GM19324 (cell line): ENCODE results near the gene SOCS4.
A peak's percentile ranks its signal among the peaks of the same experiment; 100 is the strongest.
"Not testable (repeated sequence)": the region's sequence is repeated elsewhere in the genome, so short reads cannot be mapped to it uniquely, and the experiment has no call there.

Experiments
- ATAC-seq: cut with Tn5 transposase; IDR thresholded peaks from one replicate; pipeline ENCODE4 v1.9.1; 2021; ENCODE audit warnings: mild to moderate bottlenecking, moderate library complexity; ENCODE audit not compliant: unreplicated experiment, low FRiP score

SOCS4 gene

GRCh38 chr14:55026793-55027561, at the start of gene SOCS4, which contains the start of gene WDHD1:
Gene SOCS4, plus strand, starts transcription at chr14:55027236. Its CDS starts 15,806 bp downstream, at chr14:55043042.
Gene WDHD1, minus strand, starts transcription at chr14:55027099. Its CDS starts 312 bp downstream, at chr14:55026787.
- peak; percentile 95 for ATAC-seq

- ATAC-seq: no peak
Measured at GRCh38 chr14:54979039-54979438, 48.0 kb upstream of the SOCS4 start.

- no peak for ATAC-seq
Measured at GRCh38 chr14:54981698-54982097, 45.3 kb upstream of the SOCS4 start.

- ATAC-seq: no peak
Measured at GRCh38 chr14:54985156-54985555, 41.9 kb upstream of the SOCS4 start.

- no peak for ATAC-seq
Measured at GRCh38 chr14:55000381-55000780, 26.7 kb upstream of the SOCS4 start.

- ATAC-seq: no peak
Measured at GRCh38 chr14:55005071-55005470, 22.0 kb upstream of the SOCS4 start.

GRCh38 chr14:55015006-55015405, 12.0 kb upstream of the SOCS4 start:
- no peak for ATAC-seq

- ATAC-seq: no peak
Measured at GRCh38 chr14:55019968-55020554, 7.0 kb upstream of the SOCS4 start.

- not testable (repeated sequence) for ATAC-seq
Measured at GRCh38 chr14:55024365-55024764, 2.7 kb upstream of the SOCS4 start.

- ATAC-seq: no peak
Measured at GRCh38 chr14:55025948-55026347, 1.1 kb upstream of the SOCS4 start.

GRCh38 chr14:55026441-55026792, 619 bp upstream of the SOCS4 start:
- no peak for ATAC-seq

- no peak for ATAC-seq
Measured at GRCh38 chr14:55028066-55028465, 1.0 kb downstream of the SOCS4 start.

GRCh38 chr14:55028476-55028875, 1.4 kb downstream of the SOCS4 start:
- no peak for ATAC-seq

- ATAC-seq: no peak
Measured at GRCh38 chr14:55031190-55031589, 4.2 kb downstream of the SOCS4 start.

- not testable (repeated sequence) for ATAC-seq
Measured at GRCh38 chr14:55037995-55038394, 11.0 kb downstream of the SOCS4 start.

- no peak for ATAC-seq
Measured at GRCh38 chr14:55038708-55039107, 11.7 kb downstream of the SOCS4 start.

- ATAC-seq: no peak
Measured at GRCh38 chr14:55043528-55043927, 16.5 kb downstream of the SOCS4 start.

GRCh38 chr14:55045087-55045486, 18.1 kb downstream of the SOCS4 start:
- ATAC-seq: no peak

- no peak for ATAC-seq
Measured at GRCh38 chr14:55047301-55048053, 20.4 kb downstream of the SOCS4 start.

GRCh38 chr14:55048900-55049436, 21.9 kb downstream of the SOCS4 start:
- no peak for ATAC-seq

- ATAC-seq: peak; percentile 27
Measured at GRCh38 chr14:55051165-55051422, 24.1 kb downstream of the SOCS4 start.
